ENCODE measurements around the gene IL2RA.

DNA sequence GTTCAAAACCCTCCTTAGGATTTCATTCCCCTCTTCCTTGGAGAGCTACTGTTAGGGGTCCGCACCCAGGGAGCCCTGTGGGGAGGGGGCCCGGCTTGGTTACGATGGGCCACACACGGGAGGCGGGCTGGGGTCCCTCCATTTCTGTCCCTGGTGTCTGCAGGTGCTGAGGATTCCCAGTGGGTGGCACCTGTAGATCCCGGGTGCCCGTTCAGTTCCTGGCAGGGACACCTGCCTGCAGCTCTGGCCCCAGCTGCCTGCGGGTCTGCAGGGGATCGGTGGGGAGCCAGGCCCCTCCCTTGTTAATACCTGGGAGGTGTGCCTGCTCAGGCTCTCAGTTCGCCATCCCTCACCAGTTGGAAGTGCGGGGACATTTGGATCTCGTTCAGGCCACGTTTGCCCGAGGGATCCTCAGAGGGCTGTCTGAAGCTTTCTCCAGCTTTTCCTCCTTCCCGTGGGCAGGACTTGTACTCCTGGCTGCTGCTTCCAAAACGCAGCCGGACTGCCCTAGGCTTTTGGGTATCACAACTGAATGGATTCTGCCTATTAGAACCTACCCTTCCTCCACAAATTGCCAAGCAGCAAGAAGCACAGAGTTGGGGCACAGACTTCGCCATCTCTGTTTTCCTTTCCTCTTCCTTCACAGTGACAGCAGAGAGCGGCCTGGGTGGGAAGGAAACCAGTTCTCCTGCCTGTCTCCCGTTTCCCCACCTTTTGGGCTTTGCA is 62.6 kb downstream of the IL2RA start:
- TF ChIP-seq RAD21 (IDR thresholded peaks at IDR 0.05; ENCODE audit: low read depth), result no peak
- TF ChIP-seq, protein P1, sequence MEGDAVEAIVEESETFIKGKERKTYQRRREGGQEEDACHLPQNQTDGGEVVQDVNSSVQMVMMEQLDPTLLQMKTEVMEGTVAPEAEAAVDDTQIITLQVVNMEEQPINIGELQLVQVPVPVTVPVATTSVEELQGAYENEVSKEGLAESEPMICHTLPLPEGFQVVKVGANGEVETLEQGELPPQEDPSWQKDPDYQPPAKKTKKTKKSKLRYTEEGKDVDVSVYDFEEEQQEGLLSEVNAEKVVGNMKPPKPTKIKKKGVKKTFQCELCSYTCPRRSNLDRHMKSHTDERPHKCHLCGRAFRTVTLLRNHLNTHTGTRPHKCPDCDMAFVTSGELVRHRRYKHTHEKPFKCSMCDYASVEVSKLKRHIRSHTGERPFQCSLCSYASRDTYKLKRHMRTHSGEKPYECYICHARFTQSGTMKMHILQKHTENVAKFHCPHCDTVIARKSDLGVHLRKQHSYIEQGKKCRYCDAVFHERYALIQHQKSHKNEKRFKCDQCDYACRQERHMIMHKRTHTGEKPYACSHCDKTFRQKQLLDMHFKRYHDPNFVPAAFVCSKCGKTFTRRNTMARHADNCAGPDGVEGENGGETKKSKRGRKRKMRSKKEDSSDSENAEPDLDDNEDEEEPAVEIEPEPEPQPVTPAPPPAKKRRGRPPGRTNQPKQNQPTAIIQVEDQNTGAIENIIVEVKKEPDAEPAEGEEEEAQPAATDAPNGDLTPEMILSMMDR (IDR thresholded peaks at IDR 0.05 in 2 of 3, conservative IDR thresholded peaks at IDR 0.05 in 1 of 3; ENCODE audit: borderline replicate concordance in 1 of 3, insufficient read depth in 1 of 3, low read depth in 2 of 3, low read length in 2 of 3), result no peak
- TF ChIP-seq POLR2A (IDR thresholded peaks at IDR 0.05; ENCODE audit: borderline replicate concordance, extremely low read depth, insufficient read depth, insufficient read length), result no peak
- TF ChIP-seq TCF7L2 (IDR thresholded peaks at IDR 0.05; ENCODE audit: borderline replicate concordance, extremely low read depth, insufficient read depth, insufficient read length), result no peak
- TF ChIP-seq, protein P2, sequence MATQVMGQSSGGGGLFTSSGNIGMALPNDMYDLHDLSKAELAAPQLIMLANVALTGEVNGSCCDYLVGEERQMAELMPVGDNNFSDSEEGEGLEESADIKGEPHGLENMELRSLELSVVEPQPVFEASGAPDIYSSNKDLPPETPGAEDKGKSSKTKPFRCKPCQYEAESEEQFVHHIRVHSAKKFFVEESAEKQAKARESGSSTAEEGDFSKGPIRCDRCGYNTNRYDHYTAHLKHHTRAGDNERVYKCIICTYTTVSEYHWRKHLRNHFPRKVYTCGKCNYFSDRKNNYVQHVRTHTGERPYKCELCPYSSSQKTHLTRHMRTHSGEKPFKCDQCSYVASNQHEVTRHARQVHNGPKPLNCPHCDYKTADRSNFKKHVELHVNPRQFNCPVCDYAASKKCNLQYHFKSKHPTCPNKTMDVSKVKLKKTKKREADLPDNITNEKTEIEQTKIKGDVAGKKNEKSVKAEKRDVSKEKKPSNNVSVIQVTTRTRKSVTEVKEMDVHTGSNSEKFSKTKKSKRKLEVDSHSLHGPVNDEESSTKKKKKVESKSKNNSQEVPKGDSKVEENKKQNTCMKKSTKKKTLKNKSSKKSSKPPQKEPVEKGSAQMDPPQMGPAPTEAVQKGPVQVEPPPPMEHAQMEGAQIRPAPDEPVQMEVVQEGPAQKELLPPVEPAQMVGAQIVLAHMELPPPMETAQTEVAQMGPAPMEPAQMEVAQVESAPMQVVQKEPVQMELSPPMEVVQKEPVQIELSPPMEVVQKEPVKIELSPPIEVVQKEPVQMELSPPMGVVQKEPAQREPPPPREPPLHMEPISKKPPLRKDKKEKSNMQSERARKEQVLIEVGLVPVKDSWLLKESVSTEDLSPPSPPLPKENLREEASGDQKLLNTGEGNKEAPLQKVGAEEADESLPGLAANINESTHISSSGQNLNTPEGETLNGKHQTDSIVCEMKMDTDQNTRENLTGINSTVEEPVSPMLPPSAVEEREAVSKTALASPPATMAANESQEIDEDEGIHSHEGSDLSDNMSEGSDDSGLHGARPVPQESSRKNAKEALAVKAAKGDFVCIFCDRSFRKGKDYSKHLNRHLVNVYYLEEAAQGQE (IDR thresholded peaks at IDR 0.05; ENCODE audit: low read depth), result no peak
- TF ChIP-seq EZH2phosphoT487 (IDR thresholded peaks at IDR 0.05; ENCODE audit: borderline replicate concordance), result no peak
- no peak for TF ChIP-seq YY1 (IDR thresholded peaks at IDR 0.05; ENCODE audit: extremely low read depth, insufficient replicate concordance, low read depth, low read length)
- TF ChIP-seq, protein P3, sequence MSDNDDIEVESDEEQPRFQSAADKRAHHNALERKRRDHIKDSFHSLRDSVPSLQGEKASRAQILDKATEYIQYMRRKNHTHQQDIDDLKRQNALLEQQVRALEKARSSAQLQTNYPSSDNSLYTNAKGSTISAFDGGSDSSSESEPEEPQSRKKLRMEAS (IDR thresholded peaks at IDR 0.05), result no peak
- no peak for TF ChIP-seq EZH2 (IDR thresholded peaks at IDR 0.05)
- no peak for TF ChIP-seq ZFX (IDR thresholded peaks at IDR 0.05)
- no peak for TF ChIP-seq POLR2AphosphoS5 (IDR thresholded peaks at IDR 0.05; ENCODE audit: low read depth, low read length)
- no peak for TF ChIP-seq SP1 (IDR thresholded peaks at IDR 0.05; ENCODE audit: low read depth)
- no peak for TF ChIP-seq JUND (IDR thresholded peaks at IDR 0.05)
- no peak for TF ChIP-seq ZNF274 (IDR thresholded peaks at IDR 0.05; ENCODE audit: low read depth, low read length)

Data from HCT116 (cell line).